Central memory CD8-positive, alpha-beta T cell (primary cell): ENCODE results near the gene FARP2.
A peak's percentile ranks its signal among the peaks of the same experiment; 100 is the strongest.
"Not testable (repeated sequence)": the region's sequence is repeated elsewhere in the genome, so short reads cannot be mapped to it uniquely, and the experiment has no call there.

Source experiments
- ATAC-seq: fragments of 150-1000 bp; cut with Tn5 transposase; replicated peaks from 2 replicates; pipeline ENCODE4 v1.10.0; 2022; ENCODE audit warnings: mild to moderate bottlenecking, moderate FRiP score, moderate number of reproducible peaks; ENCODE audit not compliant: poor library complexity, severe bottlenecking; ENCODE audit errors: extremely low read depth
- DNase-seq, 2 donors: peaks; one replicate each; pipeline ENCODE4 v3.0.0; 2021; ENCODE audit warnings: low spot score in 2 of 2
- H3K27ac Mint-ChIP-seq: one replicate; pipeline ENCODE4 v1.8.0; 2022; ENCODE audit warnings: low read depth, mild to moderate bottlenecking, moderate library complexity, mixed read lengths
- H3K27me3 Mint-ChIP-seq: one replicate; pipeline ENCODE4 v1.8.0; 2022; ENCODE audit warnings: mixed read lengths
- H3K36me3 Mint-ChIP-seq: one replicate; pipeline ENCODE4 v1.8.0; 2022; ENCODE audit warnings: mild to moderate bottlenecking, moderate library complexity, mixed read lengths; ENCODE audit not compliant: insufficient read depth
- H3K4me1 Mint-ChIP-seq: one replicate; pipeline ENCODE4 v1.8.0; 2022; ENCODE audit warnings: mixed read lengths
- H3K4me3 Mint-ChIP-seq: one replicate; pipeline ENCODE4 v1.8.0; 2022; ENCODE audit warnings: mild to moderate bottlenecking, moderate library complexity, mixed read lengths
- H3K9me3 Mint-ChIP-seq: one replicate; pipeline ENCODE4 v1.8.0; 2022; ENCODE audit warnings: mixed read lengths

FARP2 gene

DNA sequence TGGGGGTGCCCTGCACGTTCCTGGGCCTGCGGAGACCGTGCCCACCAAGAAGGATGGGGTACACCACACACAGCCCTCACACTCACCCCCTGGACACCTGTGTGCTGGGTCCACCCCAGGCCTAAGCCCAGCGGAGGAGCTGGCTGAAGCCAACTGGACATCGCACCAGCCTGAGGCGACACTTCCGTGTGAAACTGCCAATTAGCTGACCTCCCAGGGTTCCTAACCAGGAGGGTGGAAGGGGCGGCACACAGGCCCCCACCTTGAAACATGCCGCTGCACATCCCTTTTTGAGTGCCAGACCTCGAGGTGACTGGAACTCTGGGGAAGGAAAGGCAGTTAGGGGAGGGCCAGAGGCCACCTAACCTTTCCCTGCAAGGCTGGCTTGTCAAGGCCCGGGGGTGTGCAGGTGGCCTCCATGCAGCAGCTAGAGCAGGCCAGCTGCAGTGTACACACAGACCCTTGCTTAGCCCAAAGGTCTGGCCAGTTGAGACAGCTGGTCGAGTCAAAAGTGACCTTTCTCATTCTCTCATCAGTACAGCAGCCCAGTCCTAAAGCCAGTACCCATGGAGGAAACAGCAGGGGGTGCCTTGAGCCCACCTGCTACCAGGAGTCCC is 147.8 kb downstream of the FARP2 start:
- DNase-seq (no peak), ATAC-seq (no peak)
- Mint-ChIP-seq H3K27ac (no peak overlapping the region), H3K4me3 (no peak overlapping the region), H3K36me3 (peaks cover 5% of the 10 kb centered on the region), H3K4me1 (peaks cover 21% of the 10 kb centered on the region), H3K27me3 (no peaks in the 10 kb centered on the region), H3K9me3 (no peaks in the 10 kb centered on the region)

DNA sequence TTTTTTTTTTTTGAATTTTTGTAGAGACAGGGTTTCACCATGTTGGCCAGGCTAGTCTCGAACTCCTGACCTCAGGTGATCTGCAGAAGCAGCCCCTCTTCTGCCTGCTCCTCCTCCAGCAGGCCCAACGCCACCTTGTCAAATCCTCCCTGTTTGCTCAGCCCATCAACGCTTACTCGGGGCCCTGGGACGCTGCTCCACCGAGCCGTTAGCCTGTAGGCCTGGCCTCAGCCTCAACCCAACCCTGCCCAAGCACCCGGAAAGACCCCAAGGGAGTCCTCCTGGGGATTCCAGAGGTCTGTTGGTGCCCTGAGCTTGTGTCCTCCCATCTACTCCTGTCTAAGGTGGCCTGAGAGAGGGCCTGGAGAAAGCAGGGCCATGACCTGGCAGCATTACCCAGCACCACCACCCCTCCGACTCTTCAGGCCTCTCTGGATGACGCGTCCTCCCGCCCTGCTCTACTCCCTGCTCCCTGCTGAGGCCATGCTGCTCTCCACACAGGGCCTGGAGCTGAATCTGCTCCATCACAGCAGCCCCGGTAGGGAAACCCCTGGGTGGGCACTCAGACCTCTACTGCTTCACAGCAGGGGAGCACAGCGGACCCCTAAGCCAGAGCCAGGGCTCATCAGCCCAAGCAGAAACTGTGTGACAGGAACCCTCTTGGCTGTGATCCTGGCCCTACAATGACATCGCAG is 149.1 kb downstream of the FARP2 start:
- peaks cover 29% of the 10 kb centered on the region for H3K4me1 Mint-ChIP-seq
- peaks cover 3% of the 10 kb centered on the region for H3K36me3 Mint-ChIP-seq
- H3K27ac Mint-ChIP-seq, result no peak overlapping the region
- DNase-seq (no peak), ATAC-seq (no peak)
- H3K9me3 Mint-ChIP-seq, result no peaks in the 10 kb centered on the region
- no peak overlapping the region for H3K4me3 Mint-ChIP-seq
- no peaks in the 10 kb centered on the region for H3K27me3 Mint-ChIP-seq

DNA sequence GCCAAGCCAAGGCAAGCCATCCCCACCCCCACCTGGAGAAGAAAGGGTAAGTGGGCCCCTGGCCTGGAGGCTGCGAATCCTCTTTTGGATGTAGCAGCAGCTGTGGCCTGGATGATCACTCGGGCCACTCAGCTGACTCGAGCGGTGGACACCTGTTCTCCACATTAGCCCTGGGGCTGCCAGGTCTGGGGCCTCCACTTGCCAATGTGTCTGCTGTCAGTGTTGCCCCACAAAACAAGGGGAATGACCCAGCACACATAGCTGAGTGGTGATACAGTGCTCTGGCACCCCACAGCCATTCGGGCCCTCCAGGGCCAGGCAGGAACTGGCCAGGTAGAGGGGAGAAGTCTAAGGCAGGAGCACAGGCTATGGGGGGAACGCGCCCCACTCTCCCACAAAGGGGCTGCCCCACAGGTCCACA is 149.7 kb downstream of the FARP2 start:
- Mint-ChIP-seq H3K27ac (no peak overlapping the region), H3K36me3 (peaks cover 3% of the 10 kb centered on the region), H3K9me3 (no peaks in the 10 kb centered on the region), H3K4me1 (peaks cover 29% of the 10 kb centered on the region), H3K27me3 (no peaks in the 10 kb centered on the region), H3K4me3 (no peak overlapping the region)
- ATAC-seq (no peak), DNase-seq (no peak)

DNA sequence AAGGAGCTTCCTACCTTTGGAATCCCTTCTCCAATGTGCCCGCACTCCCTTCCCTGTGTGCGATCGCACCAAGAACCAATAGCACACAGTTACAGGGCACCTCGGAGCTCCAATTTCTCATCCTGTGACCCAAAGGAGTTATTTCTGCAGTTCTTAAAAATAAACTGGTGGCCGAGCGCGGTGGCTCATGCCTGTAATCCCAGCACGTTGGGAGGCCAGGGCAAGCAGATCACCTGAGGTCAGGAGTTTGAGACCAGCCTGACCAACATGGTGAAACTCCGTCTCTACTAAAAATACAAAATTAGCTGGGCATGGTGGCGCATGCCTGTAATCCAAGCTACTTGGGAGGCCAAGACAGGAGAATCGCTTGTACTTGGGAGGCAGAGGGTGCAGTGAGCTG is 150.2 kb downstream of the FARP2 start:
- not testable (repeated sequence) for H3K36me3 Mint-ChIP-seq, ATAC-seq, H3K27ac Mint-ChIP-seq, DNase-seq, H3K27me3 Mint-ChIP-seq, H3K9me3 Mint-ChIP-seq, H3K4me3 Mint-ChIP-seq
- peaks cover 29% of the 10 kb centered on the region for H3K4me1 Mint-ChIP-seq

DNA sequence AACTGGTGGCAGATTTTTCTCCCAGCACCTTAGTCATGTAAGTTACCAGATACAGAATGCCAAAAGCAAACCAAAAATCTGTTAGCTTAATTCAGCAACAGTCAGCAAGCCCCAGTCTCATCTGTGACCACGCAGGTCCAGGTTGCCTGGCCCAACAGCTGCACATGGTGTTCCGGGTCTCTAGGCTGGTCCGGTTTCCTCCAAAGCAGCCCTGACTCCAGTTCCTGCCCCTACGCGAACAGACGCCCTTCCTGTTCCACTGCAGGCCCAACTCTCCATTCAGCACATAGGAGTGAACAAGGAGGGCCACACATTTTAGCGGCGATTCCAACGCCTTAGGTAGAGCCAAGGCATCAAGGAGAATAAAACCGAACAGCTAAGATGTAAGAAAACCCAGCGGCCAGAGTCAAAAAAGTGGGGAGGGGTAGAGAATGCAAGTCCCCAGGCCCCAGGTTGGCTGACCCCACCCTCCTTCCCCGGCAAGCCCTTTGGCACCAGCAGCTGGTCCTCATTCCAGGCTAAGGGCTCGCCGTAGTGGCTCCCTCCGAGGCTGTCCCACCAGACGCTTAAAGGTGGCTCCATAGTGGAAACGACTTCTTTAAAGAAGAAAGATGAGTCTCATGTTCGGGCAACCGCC is 150.8 kb downstream of the FARP2 start:
- Mint-ChIP-seq H3K36me3 (peaks cover 3% of the 10 kb centered on the region), H3K4me1 (peaks cover 29% of the 10 kb centered on the region), H3K27me3 (no peaks in the 10 kb centered on the region), H3K27ac (no peak overlapping the region), H3K9me3 (no peaks in the 10 kb centered on the region), H3K4me3 (peak overlapping the region; percentile 79)
- DNase-seq, result no peak
- no peak for ATAC-seq

DNA sequence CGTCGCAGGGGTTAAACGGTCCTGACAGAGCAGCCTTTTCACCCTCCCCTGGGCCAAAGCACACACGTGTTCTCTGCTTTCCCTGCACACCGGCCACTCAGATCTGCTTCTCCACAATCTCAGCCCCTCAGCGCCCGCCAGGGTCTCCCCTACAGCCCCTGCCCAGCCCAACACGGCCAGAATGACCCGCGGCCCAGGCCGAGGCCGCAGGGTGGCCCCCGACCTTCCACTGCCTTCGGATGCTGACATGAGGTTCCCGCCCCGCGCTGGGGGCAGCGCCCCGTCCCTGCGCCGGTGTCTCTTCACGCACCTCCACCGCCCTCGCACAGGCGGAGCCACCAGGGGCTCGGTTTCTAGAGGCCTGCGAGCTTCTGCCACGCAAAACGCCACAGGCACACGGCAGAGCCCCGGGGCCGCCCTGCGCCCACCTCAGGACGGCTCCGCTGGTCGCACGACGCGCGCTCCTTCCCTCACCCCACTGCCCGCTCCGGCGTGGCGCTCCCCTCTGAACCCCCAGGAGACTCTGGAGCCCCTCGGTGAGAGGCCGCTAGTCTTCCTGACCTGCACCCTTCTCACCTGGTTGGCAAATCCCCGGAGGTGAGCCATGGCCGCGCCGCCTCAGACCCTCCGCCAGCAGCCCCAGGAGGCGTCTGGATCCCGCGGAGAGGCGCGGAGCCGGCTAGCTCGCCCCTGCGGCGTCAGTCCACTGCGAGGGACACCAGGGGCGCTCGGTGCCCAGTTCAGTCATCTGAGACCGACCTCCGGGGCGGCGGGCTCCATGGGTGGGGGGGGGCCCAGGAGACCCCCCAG is 151.6 kb downstream of the FARP2 start:
- Mint-ChIP-seq H3K27ac (no peak overlapping the region), H3K36me3 (peaks cover 1% of the 10 kb centered on the region), H3K9me3 (no peaks in the 10 kb centered on the region), H3K27me3 (no peaks in the 10 kb centered on the region), H3K4me3 (peak overlapping the region; percentile 79), H3K4me1 (peaks cover 29% of the 10 kb centered on the region)
- ATAC-seq, result peak; percentile 19
- DNase-seq, result no peak

DNA sequence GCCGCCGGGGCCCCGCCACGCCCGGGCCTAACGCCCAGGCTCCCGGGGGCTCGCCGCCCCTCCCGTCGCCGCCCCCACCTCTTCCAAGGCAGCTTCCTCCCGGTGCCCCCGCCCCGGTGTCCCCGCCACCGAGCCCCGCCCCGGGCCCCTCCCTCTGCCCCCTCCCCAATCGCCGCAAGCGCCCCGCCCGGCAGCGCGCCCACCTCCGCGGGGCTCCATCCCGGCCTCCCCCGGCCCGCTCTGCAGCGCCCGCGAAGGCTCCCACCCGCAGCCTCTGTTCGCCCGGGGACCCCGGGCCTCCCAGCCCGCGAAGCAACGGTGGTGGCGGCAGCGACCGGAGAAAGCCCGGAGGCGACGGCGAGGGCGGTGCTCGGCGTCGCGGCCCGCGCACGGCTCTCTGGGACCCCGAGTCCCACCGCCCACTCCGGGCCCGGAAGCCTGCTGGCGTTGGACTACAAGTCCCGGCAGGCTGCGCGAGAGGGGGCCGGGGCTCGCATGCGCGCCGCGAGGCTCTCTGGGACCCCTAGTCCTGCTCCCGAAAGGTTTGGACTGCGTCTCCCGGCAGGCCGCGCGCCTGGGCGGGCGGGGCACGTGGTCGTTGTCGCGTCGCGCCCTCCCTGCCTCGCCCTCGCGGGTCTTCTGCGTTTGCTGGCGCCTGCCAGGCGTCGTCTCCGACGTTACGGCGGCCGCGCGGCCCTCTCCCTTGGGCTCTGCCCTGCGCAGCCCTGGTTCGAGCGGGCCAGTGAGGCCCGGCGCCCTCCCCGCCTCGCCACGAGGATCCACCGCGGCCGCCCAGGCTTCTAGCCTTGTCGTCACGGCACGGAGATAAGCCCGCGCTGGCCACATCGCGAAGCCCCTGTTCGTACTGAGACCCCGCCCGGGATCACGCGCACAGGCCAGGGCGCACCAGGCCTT is 152.4 kb downstream of the FARP2 start, which contains the start of gene STK25:
TSS of gene STK25 (minus strand) at position 345 of the 915 bp plus-strand sequence. CDS start 549 bp downstream, outside the sequence.
- Mint-ChIP-seq H3K4me3 (peak within 1 kb of the TSS; percentile 79), H3K27ac (peak within 1 kb of the TSS; percentile 81), H3K36me3 (peaks cover 1% of the 10 kb centered on the region), H3K27me3 (no peaks in the 10 kb centered on the region), H3K9me3 (no peaks in the 10 kb centered on the region), H3K4me1 (peaks cover 29% of the 10 kb centered on the region)
- peak; percentile 91 to 95 for DNase-seq
- ATAC-seq, result peak; percentile 97

DNA sequence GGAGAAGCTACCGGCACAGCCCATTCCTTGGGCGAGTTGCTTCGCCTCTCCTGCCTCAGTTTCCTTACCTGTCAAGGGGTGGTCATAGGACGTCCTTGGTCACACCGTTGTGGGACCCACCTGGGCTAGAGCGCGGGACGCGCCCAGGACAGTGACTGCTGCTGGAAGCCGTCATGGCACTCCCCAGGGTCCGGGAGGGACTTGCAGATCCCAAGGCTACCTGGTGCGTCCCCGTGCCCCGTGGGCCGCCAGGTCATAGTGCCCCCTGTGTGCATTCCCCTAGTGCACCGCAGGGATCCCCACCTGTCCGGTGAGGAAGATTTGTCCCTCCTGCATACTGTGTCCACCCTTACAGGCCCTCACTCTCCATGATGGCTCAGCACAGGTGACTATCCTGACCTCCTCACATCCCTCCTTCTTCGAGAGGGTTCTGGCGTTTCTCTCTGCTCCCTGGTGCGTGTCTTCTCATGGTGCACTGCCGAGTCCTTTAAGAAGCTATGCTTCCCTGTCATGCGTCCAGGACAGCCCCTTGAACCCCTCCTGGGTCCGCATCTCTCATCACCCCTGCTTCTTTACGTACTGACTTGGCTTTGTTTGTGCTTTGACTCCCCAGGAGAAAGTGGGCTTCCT is 153.2 kb downstream of the FARP2 start:
- Mint-ChIP-seq H3K4me3 (peak overlapping the region; percentile 79), H3K9me3 (no peaks in the 10 kb centered on the region), H3K4me1 (peaks cover 29% of the 10 kb centered on the region), H3K27me3 (no peaks in the 10 kb centered on the region), H3K27ac (peak overlapping the region; percentile 81), H3K36me3 (peaks cover 1% of the 10 kb centered on the region)
- DNase-seq (no peak), ATAC-seq (no peak)

DNA sequence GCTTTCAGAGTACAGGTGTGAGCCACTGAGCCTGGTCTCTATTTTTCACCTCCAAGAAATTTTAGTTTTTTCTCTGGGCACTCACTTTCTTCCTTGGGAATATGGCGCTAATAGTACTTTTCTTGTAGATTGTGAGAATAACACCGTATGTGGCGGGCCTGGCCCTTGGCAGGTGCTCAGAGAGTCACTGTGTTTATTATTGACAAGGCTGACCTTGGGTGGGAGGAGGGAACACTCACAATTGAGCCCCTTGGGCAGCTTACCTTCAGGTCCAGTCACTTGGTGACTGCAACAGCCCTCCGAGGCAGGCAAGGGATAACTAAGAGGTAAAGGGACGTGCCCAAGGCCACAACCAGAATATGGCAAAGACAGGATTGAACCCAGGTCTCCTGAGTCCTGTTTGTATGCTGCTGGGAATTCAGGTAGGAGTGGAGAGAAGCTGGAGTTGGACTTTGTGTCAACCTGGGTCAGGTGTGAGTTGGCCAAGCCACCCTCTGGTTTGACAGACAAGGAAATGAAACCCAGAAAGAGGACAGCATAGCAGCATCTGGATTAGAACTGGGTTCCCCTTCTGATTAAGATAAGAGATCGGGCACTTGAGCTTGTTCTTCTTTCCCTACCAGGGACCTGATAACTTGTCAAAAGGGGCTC is 155.1 kb downstream of the FARP2 start:
- Mint-ChIP-seq H3K4me1 (peaks cover 20% of the 10 kb centered on the region), H3K4me3 (no peak overlapping the region), H3K9me3 (no peaks in the 10 kb centered on the region), H3K36me3 (peaks cover 4% of the 10 kb centered on the region), H3K27ac (no peak overlapping the region), H3K27me3 (no peaks in the 10 kb centered on the region)
- ATAC-seq (no peak), DNase-seq (no peak)

DNA sequence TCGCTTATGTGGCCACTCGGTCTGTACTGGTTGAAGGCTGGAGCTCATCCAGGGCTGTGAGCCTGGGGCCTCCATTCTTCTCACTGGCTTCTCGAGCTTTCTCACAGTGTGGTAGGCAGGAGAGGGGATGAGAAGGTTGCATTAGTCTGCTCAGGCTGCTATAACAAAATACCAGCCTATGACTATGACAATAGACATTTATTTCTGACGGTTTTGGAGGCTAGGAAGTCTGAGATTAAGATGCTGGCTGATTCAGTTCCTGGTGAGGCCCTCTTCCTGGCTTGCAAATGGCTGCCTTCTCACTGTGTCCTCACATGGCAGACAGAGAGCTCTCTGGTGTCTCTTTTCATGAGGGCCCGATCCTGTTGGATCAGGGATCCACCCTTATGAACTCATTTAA is 158.5 kb downstream of the FARP2 start:
- H3K4me3 Mint-ChIP-seq, result no peak overlapping the region
- peaks cover 4% of the 10 kb centered on the region for H3K36me3 Mint-ChIP-seq
- ATAC-seq (no peak), DNase-seq (no peak)
- H3K27me3 Mint-ChIP-seq, result no peaks in the 10 kb centered on the region
- peaks cover 7% of the 10 kb centered on the region for H3K9me3 Mint-ChIP-seq
- peaks cover 3% of the 10 kb centered on the region for H3K4me1 Mint-ChIP-seq
- no peak overlapping the region for H3K27ac Mint-ChIP-seq
